ENCODE measurements around the gene CPSF4L.

Gene CPSF4L

DNA sequence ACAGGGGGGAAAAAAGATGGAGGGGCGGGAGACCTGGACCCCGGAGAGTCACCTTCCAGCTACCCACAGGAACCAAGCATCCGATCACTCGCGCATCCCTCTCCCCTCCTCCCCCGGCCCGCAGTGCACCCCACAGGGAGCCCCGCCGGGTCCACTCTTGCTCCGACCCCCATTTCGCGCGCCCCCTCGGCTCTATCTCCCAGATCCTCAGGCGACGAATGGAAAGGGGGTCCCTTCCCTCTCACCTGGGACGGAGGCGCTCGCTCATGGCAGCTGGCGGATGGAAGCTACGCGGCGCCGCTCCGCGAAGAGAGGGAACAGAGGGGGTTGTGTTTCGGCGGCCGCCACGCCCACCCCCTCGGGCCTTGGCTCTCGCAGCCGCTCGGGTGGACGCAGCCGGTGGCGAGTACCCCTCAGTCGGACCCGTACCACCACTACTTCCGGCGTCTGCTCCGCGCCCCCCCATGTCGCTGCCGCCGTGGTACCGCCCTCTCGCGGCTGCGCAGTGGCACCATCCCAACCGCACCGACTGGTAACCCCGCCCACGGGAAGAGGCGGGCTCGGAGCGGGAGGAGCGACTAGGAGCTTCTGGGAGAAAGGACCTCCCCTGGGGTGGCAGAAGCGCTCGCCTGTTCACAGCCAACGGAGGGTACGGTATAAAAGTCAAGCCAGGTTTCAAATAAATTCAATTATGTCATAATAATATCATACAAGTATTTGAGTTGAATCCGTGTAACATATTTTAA lies 29.7 kb downstream of the CPSF4L start (continued):
- TF ChIP-seq, protein P1, sequence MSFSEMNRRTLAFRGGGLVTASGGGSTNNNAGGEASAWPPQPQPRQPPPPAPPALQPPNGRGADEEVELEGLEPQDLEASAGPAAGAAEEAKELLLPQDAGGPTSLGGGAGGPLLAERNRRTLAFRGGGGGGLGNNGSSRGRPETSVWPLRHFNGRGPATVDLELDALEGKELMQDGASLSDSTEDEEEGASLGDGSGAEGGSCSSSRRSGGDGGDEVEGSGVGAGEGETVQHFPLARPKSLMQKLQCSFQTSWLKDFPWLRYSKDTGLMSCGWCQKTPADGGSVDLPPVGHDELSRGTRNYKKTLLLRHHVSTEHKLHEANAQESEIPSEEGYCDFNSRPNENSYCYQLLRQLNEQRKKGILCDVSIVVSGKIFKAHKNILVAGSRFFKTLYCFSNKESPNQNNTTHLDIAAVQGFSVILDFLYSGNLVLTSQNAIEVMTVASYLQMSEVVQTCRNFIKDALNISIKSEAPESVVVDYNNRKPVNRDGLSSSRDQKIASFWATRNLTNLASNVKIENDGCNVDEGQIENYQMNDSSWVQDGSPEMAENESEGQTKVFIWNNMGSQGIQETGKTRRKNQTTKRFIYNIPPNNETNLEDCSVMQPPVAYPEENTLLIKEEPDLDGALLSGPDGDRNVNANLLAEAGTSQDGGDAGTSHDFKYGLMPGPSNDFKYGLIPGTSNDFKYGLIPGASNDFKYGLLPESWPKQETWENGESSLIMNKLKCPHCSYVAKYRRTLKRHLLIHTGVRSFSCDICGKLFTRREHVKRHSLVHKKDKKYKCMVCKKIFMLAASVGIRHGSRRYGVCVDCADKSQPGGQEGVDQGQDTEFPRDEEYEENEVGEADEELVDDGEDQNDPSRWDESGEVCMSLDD (tag by site-specific recombination; IDR thresholded peaks at IDR 0.05) = peak; percentile 97
- peak; percentile 89 for TF ChIP-seq ZXDB (tag by site-specific recombination; IDR thresholded peaks at IDR 0.05)

DNA sequence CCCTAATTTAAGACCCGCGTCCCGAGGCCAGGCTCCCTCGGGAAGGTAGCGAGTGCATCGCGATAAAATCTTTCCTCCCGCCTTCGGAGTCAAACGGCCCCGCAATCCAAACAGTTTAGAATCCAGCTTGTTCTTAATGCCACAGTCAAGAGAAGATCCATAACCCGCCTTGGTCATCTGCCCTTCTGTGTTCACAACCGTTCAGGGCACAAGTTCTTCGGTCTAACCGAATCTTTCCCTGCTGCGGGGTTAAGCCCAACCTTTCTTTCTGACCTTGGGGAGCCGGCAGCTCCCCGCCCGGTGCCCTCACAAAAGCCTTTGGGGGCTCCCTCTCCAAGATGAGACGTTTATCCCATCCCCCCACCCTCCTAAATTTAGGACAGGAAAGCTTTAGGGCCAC lies 30.3 kb downstream of the CPSF4L start:
- Histone ChIP-seq H3K27ac (ENCODE audit: extremely low read depth, low read depth, low read length) (peak overlapping the region; percentile 74; the same call in 1 of the 2 replicates), H3K4me3 (ENCODE audit: low read depth, low read length) (peak overlapping the region; percentile 93), H3K36me3 (ENCODE audit: control insufficient read depth in 2 of 2, insufficient read depth in 1 of 2, low read length in 2 of 2) (peaks cover 26 to 27% of the 10 kb centered on the region in 2 experiments), H3K9me3 (ENCODE audit: control insufficient read depth, insufficient read depth, low read depth, low read length) (no peaks in the 10 kb centered on the region), H3K4me1 (ENCODE audit: control insufficient read depth, insufficient read depth, low read length) (peaks cover 13% of the 10 kb centered on the region)
- ChIA-PET POLR2A (interaction anchor here (0.5 to 3.0 kb wide), 15 partner anchors 12 to 1669 kb away, joined by 3 to 23 read pairs (median 5); partner anchors contain the start of genes CDC42EP4 and COG1), CTCF (interaction anchor here (0.5 to 3.8 kb wide), 7 partner anchors 16 to 504 kb away, joined by 3 to 20 read pairs (median 6); no protein-coding TSS in a partner anchor)
- TF ChIP-seq ZSCAN30 (tag by site-specific recombination; IDR thresholded peaks at IDR 0.05) (0 out of 2 replicates have a peak, but pooled peaks have one; percentile 4), ZNF624 (tag by site-specific recombination; IDR thresholded peaks at IDR 0.05) (no peak), ZNF514 (tag by site-specific recombination; IDR thresholded peaks at IDR 0.05) (no peak), ZBTB17 (tag by site-specific recombination; IDR thresholded peaks at IDR 0.05) (0 out of 2 replicates have a peak, but pooled peaks have one; percentile 1), ZNF449 (tag by site-specific recombination; IDR thresholded peaks at IDR 0.05) (peak; percentile 61; the same call in 1 of the 2 replicates), ZNF600 (tag by site-specific recombination; IDR thresholded peaks at IDR 0.05) (peak; percentile 59), SP2 (tag by site-specific recombination; IDR thresholded peaks at IDR 0.05) (peak; percentile 13; the same call in 1 of the 2 replicates), CTCF (tag by site-specific recombination; IDR thresholded peaks at IDR 0.05) (no peak)

- peaks cover 13% of the 10 kb centered on the region for H3K4me1 ChIP-seq (ENCODE audit: control insufficient read depth, insufficient read depth, low read length)
- no peak overlapping the region for H3K27ac ChIP-seq (ENCODE audit: extremely low read depth, low read depth, low read length)
- H3K9me3 ChIP-seq (ENCODE audit: control insufficient read depth, insufficient read depth, low read depth, low read length) = no peaks in the 10 kb centered on the region
- peaks cover 14 to 16% of the 10 kb centered on the region in 2 experiments for H3K36me3 ChIP-seq (ENCODE audit: control insufficient read depth in 2 of 2, insufficient read depth in 1 of 2, low read length in 2 of 2)
- POLR2A ChIA-PET = interaction anchor here (3.0 kb wide), 1 partner anchor 15 kb away, joined by 13 read pairs; no protein-coding TSS in a partner anchor
- CTCF ChIA-PET = interaction anchor here (3.8 kb wide), 1 partner anchor 15 kb away, joined by 14 read pairs; no protein-coding TSS in a partner anchor
- TF ChIP-seq ZBTB6 (tag by site-specific recombination; IDR thresholded peaks at IDR 0.05) = no peak
- peak; percentile 84 for TF ChIP-seq PRDM4 (tag by site-specific recombination; IDR thresholded peaks at IDR 0.05)
- H3K4me3 ChIP-seq (ENCODE audit: low read depth, low read length) = no peak overlapping the region
Observed at GRCh38 chr17:73230088-73230487, 31.6 kb downstream of the CPSF4L start.
